Activated naive CD4-positive, alpha-beta T cell treated with Interleukin-2 at 50 U/mL for 16 hours (primary cell): ENCODE results near the gene TMEM115.

ENCODE experiments used
- DNase-seq: peaks from one replicate; pipeline ENCODE4 v3.0.0-alpha.2; 2020

The TMEM115 gene

GRCh38 chr3:50358911-50359759, at the start of gene TMEM115:
Gene TMEM115, minus strand, starts transcription at chr3:50359521. Its CDS starts 458 bp downstream, at chr3:50359063.
- peak; percentile 95 for DNase-seq

- no peak for DNase-seq
These were observed 49.2 kb upstream of the TMEM115 start for GRCh38 chr3:50408443-50408944.

GRCh38 chr3:50406487-50406886, 47.2 kb upstream of the TMEM115 start:
- DNase-seq = no peak

GRCh38 chr3:50405249-50405648, 45.9 kb upstream of the TMEM115 start:
- DNase-seq = peak; percentile 6

GRCh38 chr3:50401978-50402595, 42.8 kb upstream of the TMEM115 start:
- no peak for DNase-seq

- DNase-seq = no peak
These were observed 37.2 kb upstream of the TMEM115 start for GRCh38 chr3:50396502-50396901.

GRCh38 chr3:50395070-50395860, 35.9 kb upstream of the TMEM115 start:
- DNase-seq = no peak

- DNase-seq = no peak
These were observed 33.7 kb upstream of the TMEM115 start for GRCh38 chr3:50393061-50393460.

GRCh38 chr3:50392101-50392715, 32.9 kb upstream of the TMEM115 start:
- no peak for DNase-seq

GRCh38 chr3:50390508-50391224, 31.3 kb upstream of the TMEM115 start:
- no peak for DNase-seq

- DNase-seq = no peak
These were observed 30.1 kb upstream of the TMEM115 start for GRCh38 chr3:50389414-50389767.

- DNase-seq = no peak
These were observed 29.5 kb upstream of the TMEM115 start for GRCh38 chr3:50388720-50389413.

- DNase-seq = no peak
These were observed 28.8 kb upstream of the TMEM115 start for GRCh38 chr3:50388016-50388719.

- DNase-seq = no peak
These were observed 26.4 kb upstream of the TMEM115 start for GRCh38 chr3:50385754-50386153.

- DNase-seq = no peak
These were observed 24.4 kb upstream of the TMEM115 start for GRCh38 chr3:50383750-50384149.

- DNase-seq = no peak
These were observed 23.4 kb upstream of the TMEM115 start for GRCh38 chr3:50382722-50383121.

- DNase-seq = no peak
These were observed 22.1 kb upstream of the TMEM115 start for GRCh38 chr3:50381383-50381782.

- no peak for DNase-seq
These were observed 21.2 kb upstream of the TMEM115 start for GRCh38 chr3:50380405-50381085.

- no peak for DNase-seq
These were observed 19.4 kb upstream of the TMEM115 start for GRCh38 chr3:50378757-50379156.

- no peak for DNase-seq
These were observed 18.7 kb upstream of the TMEM115 start for GRCh38 chr3:50378024-50378423.
